NCI-H345 treated with DMSO at 0.1 percent for 48 hours (cell line): Measurements from ENCODE around the gene SCO2.

Source experiments
- DNase-seq: peaks from one replicate; lab custom pipeline; 2025; ENCODE audit not compliant: unreplicated experiment; lab: John Stamatoyannopoulos, UW

The SCO2 gene

DNA sequence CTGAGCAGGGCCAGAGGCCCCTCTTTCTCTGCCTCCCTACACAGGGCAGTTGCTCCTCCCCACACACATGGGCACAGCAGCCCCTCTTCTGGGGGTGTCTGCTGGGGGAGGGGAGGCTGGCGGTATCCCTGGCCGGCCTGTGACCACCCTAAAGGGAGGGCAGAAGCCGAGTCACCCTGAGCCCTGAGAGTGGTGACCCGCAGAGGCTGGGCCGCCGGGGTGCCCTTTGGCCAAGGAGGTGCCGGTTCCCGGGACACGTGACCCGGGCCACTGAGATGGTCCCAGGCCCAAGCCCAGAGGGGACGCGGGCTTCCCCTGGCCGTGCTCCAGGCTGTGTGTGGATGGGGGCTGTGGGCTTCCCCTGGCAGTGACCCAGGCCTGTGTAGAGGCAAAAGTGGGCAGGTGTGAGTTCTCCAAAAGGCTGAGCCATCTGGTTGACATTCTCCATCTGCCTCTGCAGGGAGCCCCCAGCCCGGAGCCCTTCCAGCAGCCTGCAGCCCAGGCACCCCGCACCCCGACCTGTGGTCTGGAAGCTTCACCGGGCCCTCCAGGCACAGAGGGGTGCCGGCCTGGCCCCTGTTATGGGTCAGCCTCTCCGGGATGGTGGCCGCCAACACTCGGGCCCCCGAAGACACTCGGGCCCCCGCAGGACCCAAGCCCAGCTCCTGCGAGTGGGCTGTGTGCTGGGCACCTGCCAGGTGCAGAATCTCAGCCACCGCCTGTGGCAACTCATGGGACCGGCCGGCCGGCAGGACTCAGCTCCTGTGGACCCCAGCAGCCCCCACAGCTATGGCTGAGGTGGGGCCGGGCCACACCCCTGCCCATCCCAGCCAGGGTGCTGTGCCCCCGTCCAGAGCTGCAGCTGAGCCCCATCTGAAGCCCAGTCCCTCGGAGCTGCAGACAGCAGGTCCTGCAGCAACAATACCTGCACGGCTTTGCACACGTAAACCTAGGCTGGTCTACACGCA lies 43.0 kb downstream of the SCO2 start:
- no peak for DNase-seq

- DNase-seq = no peak
Observed at GRCh38 chr22:50481440-50482106, 43.8 kb downstream of the SCO2 start, which contains the start of gene ADM2. Gene ADM2 (plus strand): TSS chr22:50481543. CDS start chr22:50481848, 305 bp downstream.

DNA sequence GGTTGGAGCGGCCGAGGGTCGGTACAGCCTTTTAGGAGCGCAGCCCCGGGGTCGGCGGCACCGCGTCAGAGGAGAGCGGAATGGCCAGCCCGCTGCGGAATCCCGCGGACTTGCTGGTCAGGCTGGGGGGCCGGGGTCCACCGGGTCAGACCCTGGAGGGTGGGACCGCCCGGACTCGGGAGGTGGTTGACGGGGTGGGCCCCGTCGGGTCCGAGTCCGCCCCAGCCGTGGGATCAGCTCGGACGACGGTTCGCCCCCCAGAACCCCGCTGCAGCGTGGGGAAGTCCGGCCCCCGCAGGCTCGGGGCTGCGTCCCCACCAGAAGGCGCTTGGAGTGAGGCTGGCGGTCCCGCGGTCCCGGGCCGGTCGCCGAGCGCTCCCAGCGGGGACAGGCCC lies 44.4 kb downstream of the SCO2 start:
- DNase-seq = no peak

- no peak for DNase-seq
Observed at GRCh38 chr22:50479721-50480120, 45.7 kb downstream of the SCO2 start.

DNA sequence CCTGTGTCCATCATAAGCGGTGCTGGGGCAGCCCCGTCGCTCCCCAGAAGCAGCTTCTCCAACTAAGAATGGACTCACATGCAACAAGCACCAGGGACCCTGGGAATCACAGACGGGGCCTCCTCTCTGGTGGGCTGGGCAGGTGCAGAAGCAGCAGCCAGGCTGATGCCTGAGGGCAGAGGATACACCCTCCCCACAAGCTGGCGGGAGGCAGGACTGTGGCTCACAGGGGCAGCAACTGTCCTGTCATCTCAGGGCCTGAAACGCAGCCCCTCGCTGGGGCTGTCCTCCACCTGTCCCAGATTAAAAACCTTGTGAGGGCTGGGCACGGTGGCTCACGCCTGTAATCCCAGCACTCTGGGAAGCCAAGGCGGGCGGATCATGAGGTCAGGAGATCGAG lies 47.5 kb downstream of the SCO2 start:
- DNase-seq = no peak

GRCh38 chr22:50476868-50477267 lies 48.5 kb downstream of the SCO2 start:
- no peak for DNase-seq

GRCh38 chr22:50475652-50476002 lies 49.8 kb downstream of the SCO2 start:
- no peak for DNase-seq

DNA sequence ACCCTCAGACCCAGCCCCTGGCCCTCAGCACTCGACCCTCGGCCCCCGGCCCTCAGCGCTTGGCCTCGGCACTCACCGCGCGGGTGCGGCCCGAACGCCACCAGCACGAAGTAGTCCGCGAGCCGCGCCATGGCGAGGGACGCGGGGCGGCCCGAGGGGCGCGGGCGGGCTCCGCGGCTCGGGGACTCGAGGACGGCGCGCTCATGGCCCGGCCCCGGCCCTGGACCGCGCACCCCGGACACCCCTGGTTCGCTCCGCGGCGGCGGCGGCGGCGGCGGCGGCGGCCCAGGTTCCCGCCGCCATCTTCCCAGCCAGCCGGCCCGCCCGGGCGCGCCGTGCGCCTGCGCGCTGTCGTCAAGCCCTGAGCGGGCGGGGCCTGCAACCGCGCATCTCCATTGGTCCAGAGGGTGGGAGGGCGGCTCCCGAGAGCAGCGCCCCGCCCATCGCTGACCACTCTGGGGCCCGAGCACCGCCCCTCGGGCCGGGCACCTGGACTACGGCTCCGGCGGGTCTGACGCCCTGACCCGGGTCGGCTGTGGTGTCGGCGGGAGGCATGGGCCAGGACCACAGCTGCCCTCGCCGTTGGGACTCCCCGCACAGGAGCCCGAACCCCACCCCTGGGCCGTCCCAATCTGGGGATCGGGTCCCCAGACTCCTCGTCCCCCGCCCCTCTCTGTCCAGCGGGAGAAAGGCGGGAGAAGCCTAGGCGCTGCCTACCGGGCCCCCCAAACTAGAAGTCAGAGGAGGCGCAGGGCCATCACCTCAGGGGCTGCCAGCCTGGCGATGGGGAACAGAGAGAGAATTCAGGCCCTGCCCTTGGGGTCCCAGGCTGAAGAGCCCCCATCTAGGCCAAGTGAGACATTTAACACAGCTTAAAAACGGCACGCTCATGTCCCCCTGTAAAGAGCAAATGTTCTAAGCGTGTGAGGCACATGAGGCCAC lies 50.4 kb downstream of the SCO2 start, which contains the start of gene SBF1:
Gene SBF1, minus strand, starts transcription at position 326 of the 942 bp plus-strand sequence. Its CDS starts 195 bp downstream, at position 131.
- peak; percentile 47 for DNase-seq

DNA sequence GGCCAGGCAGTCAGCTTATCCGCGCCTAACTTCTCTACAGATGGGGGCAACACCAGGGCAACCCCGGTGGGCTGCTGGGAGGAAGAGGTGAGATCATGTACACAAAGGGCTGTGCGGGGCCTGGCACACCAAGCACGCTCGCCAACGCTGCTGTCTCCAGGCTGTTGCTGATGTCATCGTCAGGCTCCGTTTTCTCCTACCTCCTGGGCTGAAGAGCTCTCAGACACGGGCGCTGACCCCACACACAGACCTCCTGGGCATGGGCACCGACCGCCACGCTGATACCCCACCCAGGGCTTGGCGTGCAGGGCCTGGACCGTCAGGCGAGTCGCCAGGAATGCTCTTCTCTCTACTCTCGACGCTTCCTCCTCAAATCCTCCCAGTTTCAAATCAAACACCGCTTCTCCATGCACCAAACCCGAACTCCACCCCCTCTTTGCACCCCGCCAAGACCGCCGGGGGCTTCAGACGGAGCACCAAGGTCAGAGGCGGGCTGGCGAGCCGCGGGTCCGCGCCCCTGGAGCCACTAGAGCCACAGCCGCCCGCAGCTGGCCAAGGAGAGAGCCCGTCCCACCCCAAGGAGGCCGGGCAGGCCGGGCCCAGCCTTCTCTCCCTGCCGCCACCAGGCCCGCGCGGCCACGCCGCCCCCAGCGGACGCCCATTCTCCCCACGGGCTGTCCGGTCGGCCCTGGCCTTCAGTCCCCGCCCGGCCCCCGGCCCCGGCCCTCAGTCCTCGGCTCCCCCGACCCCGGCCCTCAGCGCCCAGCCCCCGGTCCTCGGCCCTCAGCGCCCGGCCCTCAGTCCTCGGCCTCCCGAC lies 51.3 kb downstream of the SCO2 start:
- no peak for DNase-seq
